ENCODE data around the gene ARHGEF17.

ARHGEF17 gene

GRCh38 chr11:73292525-73292894 is 15.6 kb upstream of the ARHGEF17 start:
- no peaks in the 10 kb centered on the region for H3K36me3 ChIP-seq (ENCODE audit: control insufficient read depth in 1 of 2, insufficient read depth in 2 of 2, low read length in 2 of 2)
- H3K9me3 ChIP-seq (ENCODE audit: control insufficient read depth in 1 of 2, low read length in 2 of 2): no peaks in the 10 kb centered on the region
- H3K4me3 ChIP-seq (ENCODE audit: low read depth in 1 of 2, low read length in 2 of 2): no peak overlapping the region
- H3K9ac ChIP-seq (ENCODE audit: low read depth in 1 of 2, low read length in 2 of 2): no peak overlapping the region
- H3K4me1 ChIP-seq (ENCODE audit: control insufficient read depth in 1 of 2, insufficient read depth in 2 of 2, low read length in 2 of 2): peaks cover 15 to 20% of the 10 kb centered on the region in 2 donors
- no peak overlapping the region for H3K27ac ChIP-seq (ENCODE audit: low read depth, low read length)
- H3K27me3 ChIP-seq (ENCODE audit: control insufficient read depth in 1 of 2, insufficient read depth in 2 of 2, low read length in 2 of 2): no peaks in the 10 kb centered on the region

- H3K36me3 ChIP-seq (ENCODE audit: control insufficient read depth in 1 of 2, insufficient read depth in 2 of 2, low read length in 2 of 2): no peaks in the 10 kb centered on the region
- no peaks in the 10 kb centered on the region for H3K27me3 ChIP-seq (ENCODE audit: control insufficient read depth in 1 of 2, insufficient read depth in 2 of 2, low read length in 2 of 2)
- no peak overlapping the region for H3K27ac ChIP-seq (ENCODE audit: low read depth, low read length)
- H3K9me3 ChIP-seq (ENCODE audit: control insufficient read depth in 1 of 2, low read length in 2 of 2): no peaks in the 10 kb centered on the region
- peaks cover 13% of the 10 kb centered on the region in 2 donors for H3K4me1 ChIP-seq (ENCODE audit: control insufficient read depth in 1 of 2, insufficient read depth in 2 of 2, low read length in 2 of 2)
- H3K9ac ChIP-seq (ENCODE audit: low read depth in 1 of 2, low read length in 2 of 2): no peak overlapping the region
- H3K4me3 ChIP-seq (ENCODE audit: low read depth in 1 of 2, low read length in 2 of 2): no peak overlapping the region
These were observed 14.6 kb upstream of the ARHGEF17 start for GRCh38 chr11:73293356-73293936.

- Histone ChIP-seq H3K27me3 (ENCODE audit: control insufficient read depth in 1 of 2, insufficient read depth in 2 of 2, low read length in 2 of 2) (no peaks in the 10 kb centered on the region), H3K9me3 (ENCODE audit: control insufficient read depth in 1 of 2, low read length in 2 of 2) (no peaks in the 10 kb centered on the region), H3K4me1 (ENCODE audit: control insufficient read depth in 1 of 2, insufficient read depth in 2 of 2, low read length in 2 of 2) (peaks cover 1 to 2% of the 10 kb centered on the region in 2 donors), H3K27ac (ENCODE audit: low read depth, low read length) (no peak overlapping the region), H3K36me3 (ENCODE audit: control insufficient read depth in 1 of 2, insufficient read depth in 2 of 2, low read length in 2 of 2) (no peaks in the 10 kb centered on the region), H3K4me3 (ENCODE audit: low read depth in 1 of 2, low read length in 2 of 2) (no peak overlapping the region), H3K9ac (ENCODE audit: low read depth in 1 of 2, low read length in 2 of 2) (no peak overlapping the region)
These were observed 13.5 kb upstream of the ARHGEF17 start for GRCh38 chr11:73294604-73295003.

- H3K36me3 ChIP-seq (ENCODE audit: control insufficient read depth in 1 of 2, insufficient read depth in 2 of 2, low read length in 2 of 2): no peaks in the 10 kb centered on the region
- no peaks in the 10 kb centered on the region for H3K27me3 ChIP-seq (ENCODE audit: control insufficient read depth in 1 of 2, insufficient read depth in 2 of 2, low read length in 2 of 2)
- no peaks in the 10 kb centered on the region for H3K4me1 ChIP-seq (ENCODE audit: control insufficient read depth in 1 of 2, insufficient read depth in 2 of 2, low read length in 2 of 2)
- no peaks in the 10 kb centered on the region for H3K9me3 ChIP-seq (ENCODE audit: control insufficient read depth in 1 of 2, low read length in 2 of 2)
- H3K27ac ChIP-seq (ENCODE audit: low read depth, low read length): no peak overlapping the region
- no peak overlapping the region for H3K9ac ChIP-seq (ENCODE audit: low read depth in 1 of 2, low read length in 2 of 2)
- H3K4me3 ChIP-seq (ENCODE audit: low read depth in 1 of 2, low read length in 2 of 2): no peak overlapping the region
These were observed 12.7 kb upstream of the ARHGEF17 start for GRCh38 chr11:73295241-73295995.

- H3K36me3 ChIP-seq (ENCODE audit: control insufficient read depth in 1 of 2, insufficient read depth in 2 of 2, low read length in 2 of 2): no peaks in the 10 kb centered on the region
These were observed 12.1 kb upstream of the ARHGEF17 start for GRCh38 chr11:73295996-73296318.

GRCh38 chr11:73296501-73297230 is 11.4 kb upstream of the ARHGEF17 start:
- no peak overlapping the region for H3K4me3 ChIP-seq (ENCODE audit: low read depth in 1 of 2, low read length in 2 of 2)
- no peak overlapping the region for H3K9ac ChIP-seq (ENCODE audit: low read depth in 1 of 2, low read length in 2 of 2)
- H3K4me1 ChIP-seq (ENCODE audit: control insufficient read depth in 1 of 2, insufficient read depth in 2 of 2, low read length in 2 of 2): no peaks in the 10 kb centered on the region
- no peak overlapping the region for H3K27ac ChIP-seq (ENCODE audit: low read depth, low read length)
- H3K9me3 ChIP-seq (ENCODE audit: control insufficient read depth in 1 of 2, low read length in 2 of 2): no peaks in the 10 kb centered on the region
- H3K27me3 ChIP-seq (ENCODE audit: control insufficient read depth in 1 of 2, insufficient read depth in 2 of 2, low read length in 2 of 2): no peaks in the 10 kb centered on the region
- H3K36me3 ChIP-seq (ENCODE audit: control insufficient read depth in 1 of 2, insufficient read depth in 2 of 2, low read length in 2 of 2): no peaks in the 10 kb centered on the region

More at GRCh38 chr11:73295996-73296318, 12.1 kb upstream of the ARHGEF17 start:
- H3K4me3 ChIP-seq (ENCODE audit: low read depth in 1 of 2, low read length in 2 of 2): no peak overlapping the region
- no peaks in the 10 kb centered on the region for H3K27me3 ChIP-seq (ENCODE audit: control insufficient read depth in 1 of 2, insufficient read depth in 2 of 2, low read length in 2 of 2)
- H3K9me3 ChIP-seq (ENCODE audit: control insufficient read depth in 1 of 2, low read length in 2 of 2): no peaks in the 10 kb centered on the region
- no peak overlapping the region for H3K9ac ChIP-seq (ENCODE audit: low read depth in 1 of 2, low read length in 2 of 2)
- no peaks in the 10 kb centered on the region for H3K4me1 ChIP-seq (ENCODE audit: control insufficient read depth in 1 of 2, insufficient read depth in 2 of 2, low read length in 2 of 2)
- no peak overlapping the region for H3K27ac ChIP-seq (ENCODE audit: low read depth, low read length)

- Histone ChIP-seq H3K36me3 (ENCODE audit: control insufficient read depth in 1 of 2, insufficient read depth in 2 of 2, low read length in 2 of 2) (no peaks in the 10 kb centered on the region), H3K27me3 (ENCODE audit: control insufficient read depth in 1 of 2, insufficient read depth in 2 of 2, low read length in 2 of 2) (no peaks in the 10 kb centered on the region), H3K9me3 (ENCODE audit: control insufficient read depth in 1 of 2, low read length in 2 of 2) (no peaks in the 10 kb centered on the region), H3K4me3 (ENCODE audit: low read depth in 1 of 2, low read length in 2 of 2) (no peak overlapping the region), H3K27ac (ENCODE audit: low read depth, low read length) (no peak overlapping the region), H3K9ac (ENCODE audit: low read depth in 1 of 2, low read length in 2 of 2) (no peak overlapping the region), H3K4me1 (ENCODE audit: control insufficient read depth in 1 of 2, insufficient read depth in 2 of 2, low read length in 2 of 2) (no peaks in the 10 kb centered on the region)
These were observed 10.9 kb upstream of the ARHGEF17 start for GRCh38 chr11:73297231-73297590.

GRCh38 chr11:73297702-73298101 is 10.4 kb upstream of the ARHGEF17 start:
- Histone ChIP-seq H3K36me3 (ENCODE audit: control insufficient read depth in 1 of 2, insufficient read depth in 2 of 2, low read length in 2 of 2) (no peaks in the 10 kb centered on the region), H3K27ac (ENCODE audit: low read depth, low read length) (no peak overlapping the region), H3K9me3 (ENCODE audit: control insufficient read depth in 1 of 2, low read length in 2 of 2) (no peaks in the 10 kb centered on the region), H3K4me1 (ENCODE audit: control insufficient read depth in 1 of 2, insufficient read depth in 2 of 2, low read length in 2 of 2) (no peaks in the 10 kb centered on the region), H3K9ac (ENCODE audit: low read depth in 1 of 2, low read length in 2 of 2) (no peak overlapping the region), H3K27me3 (ENCODE audit: control insufficient read depth in 1 of 2, insufficient read depth in 2 of 2, low read length in 2 of 2) (no peaks in the 10 kb centered on the region), H3K4me3 (ENCODE audit: low read depth in 1 of 2, low read length in 2 of 2) (no peak overlapping the region)

- Histone ChIP-seq H3K36me3 (ENCODE audit: control insufficient read depth in 1 of 2, insufficient read depth in 2 of 2, low read length in 2 of 2) (no peaks in the 10 kb centered on the region), H3K27ac (ENCODE audit: low read depth, low read length) (no peak overlapping the region), H3K4me3 (ENCODE audit: low read depth in 1 of 2, low read length in 2 of 2) (no peak overlapping the region), H3K9ac (ENCODE audit: low read depth in 1 of 2, low read length in 2 of 2) (no peak overlapping the region), H3K27me3 (ENCODE audit: control insufficient read depth in 1 of 2, insufficient read depth in 2 of 2, low read length in 2 of 2) (no peaks in the 10 kb centered on the region), H3K4me1 (ENCODE audit: control insufficient read depth in 1 of 2, insufficient read depth in 2 of 2, low read length in 2 of 2) (no peaks in the 10 kb centered on the region), H3K9me3 (ENCODE audit: control insufficient read depth in 1 of 2, low read length in 2 of 2) (no peaks in the 10 kb centered on the region)
These were observed 9.8 kb upstream of the ARHGEF17 start for GRCh38 chr11:73298233-73298632.

GRCh38 chr11:73299751-73300150 is 8.3 kb upstream of the ARHGEF17 start:
- H3K9ac ChIP-seq (ENCODE audit: low read depth in 1 of 2, low read length in 2 of 2): no peak overlapping the region
- H3K27me3 ChIP-seq (ENCODE audit: control insufficient read depth in 1 of 2, insufficient read depth in 2 of 2, low read length in 2 of 2): no peaks in the 10 kb centered on the region
- H3K4me3 ChIP-seq (ENCODE audit: low read depth in 1 of 2, low read length in 2 of 2): no peak overlapping the region
- H3K27ac ChIP-seq (ENCODE audit: low read depth, low read length): no peak overlapping the region
- H3K36me3 ChIP-seq (ENCODE audit: control insufficient read depth in 1 of 2, insufficient read depth in 2 of 2, low read length in 2 of 2): no peaks in the 10 kb centered on the region
- no peaks in the 10 kb centered on the region for H3K4me1 ChIP-seq (ENCODE audit: control insufficient read depth in 1 of 2, insufficient read depth in 2 of 2, low read length in 2 of 2)
- no peaks in the 10 kb centered on the region for H3K9me3 ChIP-seq (ENCODE audit: control insufficient read depth in 1 of 2, low read length in 2 of 2)

All from duodenal mucosa (tissue), 2 donors.